ENCODE data around the gene GREB1L. TPM values are rescaled to one million over a fixed set of nuclear protein-coding genes. Genes with fewer than 3 reads are reported as not detected.

GREB1L gene
- polyA plus RNA-seq, 1 of the 3 experiments (the other 2 are of a cell fraction): under 0.01 TPM

DNA sequence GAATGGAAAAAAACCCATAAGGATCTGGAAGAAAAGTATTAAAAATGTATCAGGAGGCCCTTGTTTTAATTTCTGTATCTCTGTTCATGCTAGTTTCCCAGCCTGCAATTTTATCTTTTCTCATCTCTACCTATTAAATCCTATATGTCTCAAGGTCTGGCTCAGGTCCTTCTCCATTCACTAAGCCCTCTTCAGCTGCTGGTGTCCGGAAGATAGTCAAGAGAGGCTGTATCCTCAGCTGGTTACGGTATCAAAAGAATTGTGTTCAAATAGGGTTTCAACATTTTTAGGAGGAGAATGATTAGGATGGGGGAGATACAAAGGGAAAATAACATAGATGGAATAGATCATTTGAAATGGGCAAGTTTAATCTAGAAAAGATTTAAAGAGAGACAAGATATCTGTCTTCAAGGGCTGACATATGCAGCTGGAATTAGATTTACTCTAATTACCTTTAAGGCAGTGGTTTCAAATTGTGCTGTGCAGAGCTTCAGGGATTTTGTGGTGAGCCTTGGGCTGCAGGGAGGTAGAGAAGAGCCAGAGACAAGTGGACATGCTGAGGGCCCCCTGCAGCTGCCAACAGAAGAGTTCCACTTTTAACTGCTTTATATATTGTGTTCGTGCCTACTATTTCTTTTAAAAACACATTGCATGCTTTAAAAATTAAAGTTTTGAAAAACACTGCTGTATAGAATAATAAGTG is 24.1 kb downstream of the GREB1L start:
- POLR2A ChIA-PET: no interaction called here

More for the DNA sequence above, 24.1 kb downstream of the GREB1L start:
- H3K27me3 ChIP-seq (ENCODE audit: insufficient read depth): 0 out of 2 replicates have a peak, but pooled peaks cover 6% of the 10 kb centered on the region
- no peaks in the 10 kb centered on the region for H3F3A ChIP-seq (replicated peaks; ENCODE audit: insufficient read depth)
- DNase-seq: no peak
- H3K9me3 ChIP-seq: no peaks in the 10 kb centered on the region
- H3K9ac ChIP-seq: no peak overlapping the region
- H3K27ac ChIP-seq (ENCODE audit: low read depth in 2 of 2, low read length in 1 of 2): no peak overlapping the region
- CTCF ChIA-PET: no interaction called here
- no peak overlapping the region for H3K4me2 ChIP-seq
- H2AFZ ChIP-seq (ENCODE audit: low read depth): no peak overlapping the region
- TF ChIP-seq, protein P1, sequence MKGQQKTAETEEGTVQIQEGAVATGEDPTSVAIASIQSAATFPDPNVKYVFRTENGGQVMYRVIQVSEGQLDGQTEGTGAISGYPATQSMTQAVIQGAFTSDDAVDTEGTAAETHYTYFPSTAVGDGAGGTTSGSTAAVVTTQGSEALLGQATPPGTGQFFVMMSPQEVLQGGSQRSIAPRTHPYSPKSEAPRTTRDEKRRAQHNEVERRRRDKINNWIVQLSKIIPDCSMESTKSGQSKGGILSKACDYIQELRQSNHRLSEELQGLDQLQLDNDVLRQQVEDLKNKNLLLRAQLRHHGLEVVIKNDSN (IDR thresholded peaks at IDR 0.05; ENCODE audit: borderline replicate concordance, low read depth): no peak
- TF ChIP-seq EZH2phosphoT487 (IDR thresholded peaks at IDR 0.05; ENCODE audit: borderline replicate concordance, low read depth): no peak
- no peak for TF ChIP-seq REST (IDR thresholded peaks at IDR 0.05; ENCODE audit: low read depth, low read length)
- TF ChIP-seq CHD2 (IDR thresholded peaks at IDR 0.05; ENCODE audit: low read length, partially characterized antibody): no peak
- no peak for TF ChIP-seq RFX5 (IDR thresholded peaks at IDR 0.05; ENCODE audit: low read length)
- no peak for TF ChIP-seq SIN3A (IDR thresholded peaks at IDR 0.05; ENCODE audit: borderline replicate concordance, low read depth, low read length)
- no peak for TF ChIP-seq SMC3 (IDR thresholded peaks at IDR 0.05; ENCODE audit: low read depth, low read length)
- no peak for TF ChIP-seq NFIC (IDR thresholded peaks at IDR 0.05; ENCODE audit: borderline replicate concordance)
- TF ChIP-seq YY1 (IDR thresholded peaks at IDR 0.05; ENCODE audit: low read depth): no peak
- TF ChIP-seq, protein P2, sequence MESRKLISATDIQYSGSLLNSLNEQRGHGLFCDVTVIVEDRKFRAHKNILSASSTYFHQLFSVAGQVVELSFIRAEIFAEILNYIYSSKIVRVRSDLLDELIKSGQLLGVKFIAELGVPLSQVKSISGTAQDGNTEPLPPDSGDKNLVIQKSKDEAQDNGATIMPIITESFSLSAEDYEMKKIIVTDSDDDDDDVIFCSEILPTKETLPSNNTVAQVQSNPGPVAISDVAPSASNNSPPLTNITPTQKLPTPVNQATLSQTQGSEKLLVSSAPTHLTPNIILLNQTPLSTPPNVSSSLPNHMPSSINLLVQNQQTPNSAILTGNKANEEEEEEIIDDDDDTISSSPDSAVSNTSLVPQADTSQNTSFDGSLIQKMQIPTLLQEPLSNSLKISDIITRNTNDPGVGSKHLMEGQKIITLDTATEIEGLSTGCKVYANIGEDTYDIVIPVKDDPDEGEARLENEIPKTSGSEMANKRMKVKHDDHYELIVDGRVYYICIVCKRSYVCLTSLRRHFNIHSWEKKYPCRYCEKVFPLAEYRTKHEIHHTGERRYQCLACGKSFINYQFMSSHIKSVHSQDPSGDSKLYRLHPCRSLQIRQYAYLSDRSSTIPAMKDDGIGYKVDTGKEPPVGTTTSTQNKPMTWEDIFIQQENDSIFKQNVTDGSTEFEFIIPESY (IDR thresholded peaks at IDR 0.05; ENCODE audit: borderline replicate concordance, low read depth): no peak
- no peak for TF ChIP-seq IRF3 (IDR thresholded peaks at IDR 0.05; ENCODE audit: low read depth, low read length)
- no peak for TF ChIP-seq NRF1 (IDR thresholded peaks at IDR 0.05; ENCODE audit: low read depth, low read length)
- no peak for TF ChIP-seq RCOR1 (IDR thresholded peaks at IDR 0.05; ENCODE audit: low read length)
- TF ChIP-seq JUND (IDR thresholded peaks at IDR 0.05): no peak
- TF ChIP-seq, protein P3, sequence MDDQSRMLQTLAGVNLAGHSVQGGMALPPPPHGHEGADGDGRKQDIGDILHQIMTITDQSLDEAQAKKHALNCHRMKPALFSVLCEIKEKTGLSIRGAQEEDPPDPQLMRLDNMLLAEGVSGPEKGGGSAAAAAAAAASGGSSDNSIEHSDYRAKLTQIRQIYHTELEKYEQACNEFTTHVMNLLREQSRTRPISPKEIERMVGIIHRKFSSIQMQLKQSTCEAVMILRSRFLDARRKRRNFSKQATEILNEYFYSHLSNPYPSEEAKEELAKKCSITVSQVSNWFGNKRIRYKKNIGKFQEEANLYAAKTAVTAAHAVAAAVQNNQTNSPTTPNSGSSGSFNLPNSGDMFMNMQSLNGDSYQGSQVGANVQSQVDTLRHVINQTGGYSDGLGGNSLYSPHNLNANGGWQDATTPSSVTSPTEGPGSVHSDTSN (IDR thresholded peaks at IDR 0.05): no peak
- no peak for TF ChIP-seq MEF2A (IDR thresholded peaks at IDR 0.05; ENCODE audit: borderline replicate concordance, low read depth)
- no peak for TF ChIP-seq TCF12 (IDR thresholded peaks at IDR 0.05)
- no peak for TF ChIP-seq FOSL2 (IDR thresholded peaks at IDR 0.05; ENCODE audit: borderline replicate concordance, low read depth)
- no peak for TF ChIP-seq RAD21 (IDR thresholded peaks at IDR 0.05; ENCODE audit: low read length)
- no peak for TF ChIP-seq FOXJ3 (CRISPR knock-in tag; IDR thresholded peaks at IDR 0.05)
- no peaks in the 10 kb centered on the region for H3K4me1 ChIP-seq (ENCODE audit: control insufficient read depth in 1 of 2, insufficient read depth in 2 of 2, low read depth in 1 of 2, low read length in 1 of 2)
- H3K9me2 ChIP-seq: no peaks in the 10 kb centered on the region
- no peaks in the 10 kb centered on the region for H4K20me1 ChIP-seq (ENCODE audit: insufficient read depth)
- H3K79me2 ChIP-seq (ENCODE audit: insufficient read depth): no peaks in the 10 kb centered on the region
- no peaks in the 10 kb centered on the region for H3K36me3 ChIP-seq (replicated peaks in 1 of 2; ENCODE audit: control insufficient read depth in 1 of 2, insufficient read depth in 2 of 2, low read length in 1 of 2)
- H3K4me3 ChIP-seq (ENCODE audit: low read depth in 2 of 2, low read length in 1 of 2): no peak overlapping the region
- WGBS (ENCODE audit: low lambda C conversion rate): 9% methylated on average over 3 of the region's 3 CpGs

Measured in SK-N-SH (cell line).